Heart left ventricle (tissue), 16 donors: Measurements from ENCODE around the gene MAPKAPK2. TPM values are rescaled to one million over a fixed set of nuclear protein-coding genes. Genes with fewer than 3 reads are reported as not detected.
A peak's percentile ranks its signal among the peaks of the same experiment; 100 is the strongest.
"Not testable (repeated sequence)": the region's sequence is repeated elsewhere in the genome, so short reads cannot be mapped to it uniquely, and the experiment has no call there.

Source experiments
- ATAC-seq, 4 donors: fragments of 200-7000 bp; cut with Tn5 transposase; one replicate each; pipeline ENCODE4 v1.9.1; 2020 to 2022; ENCODE audit warnings: moderate library complexity in 4 of 4, mild to moderate bottlenecking in 3 of 4, moderate number of reproducible peaks in 1 of 4
- DNase-seq, 5 donors: peaks; one replicate each; pipeline ENCODE4 v3.0.0-alpha.2; 2020
- H3K27ac ChIP-seq, 12 donors: fragments of 200-600 bp; sonication (generic) in 4 of 12; one replicate each; pipeline versions ENCODE4 v1.5.0 to v1.8.0; 2016 to 2022; ENCODE audit warnings: mild to moderate bottlenecking in 2 of 12
- H3K27me3 ChIP-seq, 9 donors: fragments of 200-600 bp; sonication (generic) in 2 of 9; one replicate each; pipeline versions ENCODE4 v1.5.1 to v1.8.0; 2016 to 2022; ENCODE audit warnings: mild to moderate bottlenecking in 3 of 9
- H3K36me3 ChIP-seq, 9 donors: fragments of 200-600 bp; sonication (generic) in 2 of 9; one replicate each; pipeline versions ENCODE4 v1.5.0 to v1.8.0; 2018 to 2022; ENCODE audit warnings: mild to moderate bottlenecking in 2 of 9
- H3K4me1 ChIP-seq, 12 donors: fragments of 200-600 bp; sonication (generic) in 4 of 12; one replicate each; pipeline versions ENCODE4 v1.5.0 to v1.8.0; 2016 to 2022; ENCODE audit warnings: mild to moderate bottlenecking in 3 of 12
- H3K4me3 ChIP-seq, 12 donors: fragments of 200-600 bp; sonication (generic) in 4 of 12; one replicate each; pipeline versions ENCODE4 v1.5.0 to v1.8.0; 2017 to 2022; ENCODE audit warnings: mild to moderate bottlenecking in 9 of 12, moderate library complexity in 4 of 12
- H3K9me3 ChIP-seq, 12 donors: fragments of 200-600 bp; sonication (generic) in 4 of 12; one replicate each; pipeline versions ENCODE4 v1.5.0 to v1.8.0; 2016 to 2022; ENCODE audit warnings: mild to moderate bottlenecking in 1 of 12
- CTCF ChIP-seq, 12 donors: fragments of 200-600 bp; sonication (generic) in 4 of 12; IDR thresholded peaks; one replicate each; pipeline versions ENCODE4 v1.5.0 to v1.8.0; 2018 to 2022; ENCODE audit warnings: antibody characterized with exemption in 12 of 12, mild to moderate bottlenecking in 5 of 12
- POLR2A ChIP-seq, 2 donors: fragments of 450-650 bp; IDR thresholded peaks; one replicate each; pipeline ENCODE4 v1.6.1; 2017; ENCODE audit warnings: antibody characterized with exemption in 2 of 2, mild to moderate bottlenecking in 2 of 2, moderate library complexity in 2 of 2
- whole genome bisulfite sequencing, 4 donors: extraction: QIAGEN DNeasy Blood & Tissue Kit in 2 of 4; methylation state at CpG; one replicate each; pipeline versions ENCODE4 v1.1.5 to v1.1.7; 2013 to 2018; 5-methylcytosine and 5-hydroxymethylcytosine counted together
- intact Hi-C, 10 donors: fragments of 100-400 bp; cut with DNase I; formaldehyde crosslinking; loops; one replicate each; pipeline versions ENCODE4 v1.11.1 to v1.14.2; 2022
- polyA plus RNA-seq, 2 donors: library from polyadenylated mRNA; stranded (reverse); fragments of 200-250 nt; gene quantifications; one replicate each; pipeline ENCODE4 v1.2.3, GENCODE V29; 2013
- total RNA-seq, 9 donors: library from RNA; depleted of rRNA in 2 of 9; stranded (reverse); fragments of >200 nt in 2 of 9; fragmentation: NEBNext Ultra II Directional in 3 of 9; extraction: Animal tissue kit (Norgen Biotek cat#: 25700) in 3 of 9; gene quantifications; one replicate each; pipeline versions ENCODE4 v1.1.0 to v1.2.4, GENCODE V29; 2016 to 2023
- donor health status: ischemic (EF 13 %, LVEDD 7.1; RV severe dilation, severe dysfunction).
- donor health status: healthy with polysubstance abuse.
- donor health status: DM: no; HTN: yes; CAD: no.
- donor health status: DM: no; HTN: no; CAD: no.
- donor health status: ischemic (EF 25% LVEDD 6.9; RV normal size, moderate dysfunction).
- donor health status: ischemic (EF 25% LVEDD 5.7; RV mildly dilated, moderate dysfunction).
- donor health status: healthy.
- donor health status: DM: yes; HTN: yes; CAD: no.
- donor health status: ischemic (EF 35%, LVEDD 5.7; RV mildly dilated, moderate dysfunction).
- donor health status: nonischemic (EF 11% LVEDD 7.7; RV severe dilation, severe dysfunction).
- donor health status: DM: yes; HTN: yes; CAD: no.
- donor health status: PGD.
- donor health status: ischemic (EF 29% LVEDD 5.4; RV normal size, mild dysfunction).
- donor health status: nonischemic (EF 23%, LVEDD 6.1; RV moderate dilation, normal function).

The MAPKAPK2 gene
- total and polyA plus RNA-seq, 11 donors = 126 to 327 (median 223) TPM

- ATAC-seq (no peak), DNase-seq (no peak)
- intact Hi-C loops = loop anchor here in 7 of 10 donors (5.0 to 10.0 kb wide), 4 partner anchors 91 to 348 kb away; partner anchors contain the start of gene FCAMR (in 1 of the 7)
- TF ChIP-seq CTCF (IDR thresholded peaks at IDR 0.05) (no peak), POLR2A (IDR thresholded peaks at IDR 0.05) (no peak)
- H3K27ac ChIP-seq = peak overlapping the region in 11 of 12 donors; percentile 9 to 93 (median 72)
- H3K27me3 ChIP-seq = no peaks in the 10 kb centered on the region
- no peaks in the 10 kb centered on the region for H3K9me3 ChIP-seq
- peaks cover 0 to 44% (median 26%) of the 10 kb centered on the region in 12 donors for H3K4me1 ChIP-seq
- H3K4me3 ChIP-seq = peak overlapping the region in 9 of 12 donors; percentile 73 to 97 (median 90)
- H3K36me3 ChIP-seq = peaks cover 0 to 24% (median 0%) of the 10 kb centered on the region in 9 donors
- 13 to 24% (median 21%) methylated on average over 4 of the region's 4 CpGs for WGBS, 4 donors
Measured at GRCh38 chr1:206636671-206637070, 48.0 kb upstream of the MAPKAPK2 start.

GRCh38 chr1:206637605-206638004 is 47.1 kb upstream of the MAPKAPK2 start:
- Histone ChIP-seq H3K36me3 (peaks cover 0 to 28% (median 0%) of the 10 kb centered on the region in 9 donors), H3K4me1 (peaks cover 0 to 44% (median 26%) of the 10 kb centered on the region in 12 donors), H3K4me3 (peak overlapping the region in 4 of 12 donors; percentile 6 to 93 (median 82)), H3K9me3 (no peaks in the 10 kb centered on the region), H3K27ac (peak overlapping the region in 6 of 12 donors; percentile 17 to 93 (median 42)), H3K27me3 (no peaks in the 10 kb centered on the region)
- TF ChIP-seq POLR2A (IDR thresholded peaks at IDR 0.05) (no peak), CTCF (IDR thresholded peaks at IDR 0.05) (no peak)
- no peak for DNase-seq
- ATAC-seq = no peak
- intact Hi-C loops = loop anchor here in 7 of 10 donors (5.0 to 10.0 kb wide), 4 partner anchors 90 to 347 kb away; partner anchors contain the start of gene FCAMR (in 1 of the 7)

GRCh38 chr1:206642074-206642473 is 42.6 kb upstream of the MAPKAPK2 start:
- DNase-seq, H3K9me3 ChIP-seq, ATAC-seq, H3K4me3 ChIP-seq, intact Hi-C loops, H3K27ac ChIP-seq, H3K27me3 ChIP-seq: not testable (repeated sequence)
- peaks cover 0 to 43% (median 8%) of the 10 kb centered on the region in 9 donors for H3K36me3 ChIP-seq
- 68 to 87% (median 80%) methylated on average over 2 of the region's 2 CpGs for WGBS, 4 donors
- peaks cover 0 to 14% (median 4%) of the 10 kb centered on the region in 12 donors for H3K4me1 ChIP-seq

GRCh38 chr1:206643118-206643698 is 41.5 kb upstream of the MAPKAPK2 start:
- TF ChIP-seq POLR2A (IDR thresholded peaks at IDR 0.05) (no peak), CTCF (IDR thresholded peaks at IDR 0.05) (no peak)
- no peak overlapping the region for H3K27ac ChIP-seq
- intact Hi-C loops = no loop called here
- DNase-seq (no peak), ATAC-seq (no peak)
- no peak overlapping the region for H3K4me3 ChIP-seq
- H3K27me3 ChIP-seq = no peaks in the 10 kb centered on the region
- no peaks in the 10 kb centered on the region for H3K9me3 ChIP-seq
- peaks cover 0 to 8% (median 0%) of the 10 kb centered on the region in 12 donors for H3K4me1 ChIP-seq
- WGBS, 4 donors = 63 to 70% (median 67%) methylated on average over 3 of the region's 3 CpGs
- H3K36me3 ChIP-seq = peaks cover 0 to 54% (median 17%) of the 10 kb centered on the region in 9 donors
